HL-60/S4 treated with retinoic acid at 250 ng/mL for 4 days and 3 days (cell line): Measurements from ENCODE around the gene PLA2G4A.

Experiments used
- in situ Hi-C: fragments of 300-500 bp; cut with MboI; formaldehyde crosslinking; loops from 2 replicates; pipeline ENCODE4 v1.7.0; 2022; ENCODE audit warnings: low sequenced_read_pairs

Gene PLA2G4A

DNA sequence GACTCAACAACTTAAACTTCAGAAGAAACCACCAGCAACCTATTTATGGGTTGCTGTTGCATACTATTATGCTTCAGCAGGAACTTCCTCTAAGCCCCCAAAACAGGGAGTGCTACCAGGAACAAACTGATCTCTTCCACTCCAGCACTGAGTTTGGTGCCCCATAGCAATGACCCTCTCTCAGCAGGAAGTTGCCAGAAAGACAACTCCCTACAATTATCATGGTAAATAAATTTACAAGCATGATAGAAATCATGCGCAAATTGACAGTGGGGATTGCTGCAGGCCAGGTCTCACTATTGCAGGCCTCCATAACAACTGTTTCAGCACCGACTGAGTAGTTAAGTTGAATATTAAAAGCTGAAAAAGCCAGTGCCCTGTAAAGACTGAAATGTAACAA is 180.6 kb downstream of the PLA2G4A start:
- in situ Hi-C loops: no loop called here

- in situ Hi-C loops: no loop called here
These were observed 182.0 kb downstream of the PLA2G4A start for GRCh38 chr1:187010571-187011309.

GRCh38 chr1:187013582-187014200 is 184.9 kb downstream of the PLA2G4A start:
- in situ Hi-C loops: no loop called here

GRCh38 chr1:187018291-187018690 is 189.5 kb downstream of the PLA2G4A start:
- in situ Hi-C loops: no loop called here

- in situ Hi-C loops: no loop called here
These were observed 198.5 kb downstream of the PLA2G4A start for GRCh38 chr1:187027253-187027652.

DNA sequence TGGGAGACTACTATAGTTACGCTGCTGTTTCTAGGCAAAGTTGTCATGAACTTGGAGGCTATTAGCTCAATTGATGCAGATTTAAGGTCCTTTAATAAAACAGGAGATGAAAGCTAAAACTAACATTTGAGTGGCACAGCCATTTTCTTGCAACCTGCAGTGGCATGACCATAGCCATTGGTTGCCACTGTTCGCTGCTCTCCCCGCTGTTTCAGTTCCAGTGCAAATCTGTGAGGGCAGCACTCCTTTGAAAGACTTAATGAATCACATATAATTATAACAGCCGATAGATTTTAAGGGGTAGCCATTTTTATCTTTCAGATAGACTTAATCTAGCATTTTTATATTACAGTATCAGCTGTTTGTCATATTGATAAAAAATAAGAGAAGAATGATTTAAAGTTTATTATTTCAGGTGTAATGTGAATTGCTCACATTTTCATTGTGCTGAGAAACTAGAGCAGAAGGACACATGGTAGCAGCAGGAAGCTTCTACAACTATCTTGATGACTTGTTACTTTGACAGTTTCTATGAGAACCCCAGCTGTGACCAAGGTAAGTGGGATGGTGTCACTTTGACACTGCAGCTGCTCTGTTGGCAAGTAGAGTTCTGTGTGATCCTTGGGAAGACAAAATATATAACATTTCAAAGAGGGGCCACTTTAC is 203.7 kb downstream of the PLA2G4A start:
- in situ Hi-C loops: no loop called here

DNA sequence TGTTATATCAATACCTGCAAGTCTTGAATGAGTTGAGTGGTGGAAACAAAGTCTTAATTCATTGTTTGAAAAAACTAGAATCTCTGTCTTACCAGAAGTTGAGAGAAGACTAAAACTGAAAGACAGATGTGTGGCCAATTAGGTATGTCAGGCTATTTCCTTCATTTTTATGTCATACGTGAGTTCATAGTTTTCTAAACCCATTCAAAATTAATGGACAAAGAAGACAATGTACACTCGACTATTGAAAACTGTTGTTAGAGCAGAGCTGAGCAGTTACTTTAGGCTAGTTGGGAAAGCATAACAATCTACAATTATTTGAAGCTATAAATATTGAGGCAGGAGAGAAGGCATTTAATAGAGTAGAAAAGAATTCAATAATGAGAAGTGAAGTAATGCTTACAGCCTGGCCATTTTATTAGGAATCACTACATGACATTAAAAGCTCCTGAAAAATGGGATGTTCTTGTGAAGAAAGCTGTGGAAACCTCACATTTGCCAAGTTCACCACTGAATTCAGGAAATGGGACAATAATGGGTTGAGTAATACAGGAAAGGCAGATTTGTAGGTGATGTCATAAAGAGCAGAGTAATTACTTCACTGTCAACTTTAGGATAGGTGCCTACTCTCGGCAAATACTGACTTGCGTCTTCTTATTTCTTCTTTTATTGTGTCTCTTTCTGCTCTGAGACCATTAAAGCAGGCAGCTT is 204.4 kb downstream of the PLA2G4A start:
- in situ Hi-C loops: no loop called here

DNA sequence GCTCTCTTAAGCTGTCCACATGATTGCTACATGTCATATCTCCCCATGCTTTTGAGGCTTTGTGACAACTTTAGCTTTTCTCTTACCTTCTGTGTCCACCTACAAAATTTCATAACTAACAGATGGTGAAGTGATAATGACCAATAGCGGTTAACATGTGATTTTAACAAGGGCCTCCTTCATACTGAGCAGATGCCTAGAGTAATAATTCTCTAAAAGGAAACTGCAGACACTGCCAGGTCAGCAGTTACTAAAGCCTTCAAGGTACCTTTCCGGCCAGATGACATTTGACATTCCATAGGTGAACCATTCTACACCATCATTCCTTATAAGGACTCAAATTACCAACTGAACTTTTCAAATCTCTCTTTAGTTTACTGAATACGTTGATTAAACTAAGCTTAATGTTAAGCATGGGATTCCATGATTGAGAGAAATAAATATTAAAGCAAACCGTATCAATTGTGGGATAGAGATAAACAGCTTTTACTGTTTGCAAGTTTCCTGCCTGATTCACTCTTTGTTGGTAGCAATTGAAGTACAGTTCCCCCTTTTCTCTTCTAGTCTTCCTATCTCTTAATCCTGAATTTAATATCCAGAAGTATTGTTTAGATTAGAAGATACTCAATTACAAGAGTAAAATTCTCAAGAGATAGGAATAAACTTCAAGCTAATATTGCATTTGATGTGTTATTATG is 205.1 kb downstream of the PLA2G4A start:
- in situ Hi-C loops: no loop called here

DNA sequence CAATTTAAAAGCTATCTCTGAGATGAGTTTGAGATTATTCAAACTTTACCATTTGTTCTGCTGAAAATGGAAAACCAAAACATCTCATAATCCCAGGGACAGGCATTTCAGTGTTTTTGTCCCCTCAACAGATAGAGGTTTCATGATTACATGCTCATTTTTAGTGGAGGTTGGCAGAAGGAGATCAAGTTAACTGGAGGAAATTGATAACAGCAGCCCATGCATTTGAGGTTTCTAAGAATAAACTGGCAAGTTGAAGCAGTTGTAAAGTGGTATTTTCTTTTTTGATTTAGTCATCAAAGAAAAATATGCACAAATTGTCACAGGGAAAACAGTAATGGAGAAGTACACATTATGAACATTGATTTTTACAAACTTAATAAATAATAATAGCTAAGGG is 205.8 kb downstream of the PLA2G4A start:
- in situ Hi-C loops: no loop called here

DNA sequence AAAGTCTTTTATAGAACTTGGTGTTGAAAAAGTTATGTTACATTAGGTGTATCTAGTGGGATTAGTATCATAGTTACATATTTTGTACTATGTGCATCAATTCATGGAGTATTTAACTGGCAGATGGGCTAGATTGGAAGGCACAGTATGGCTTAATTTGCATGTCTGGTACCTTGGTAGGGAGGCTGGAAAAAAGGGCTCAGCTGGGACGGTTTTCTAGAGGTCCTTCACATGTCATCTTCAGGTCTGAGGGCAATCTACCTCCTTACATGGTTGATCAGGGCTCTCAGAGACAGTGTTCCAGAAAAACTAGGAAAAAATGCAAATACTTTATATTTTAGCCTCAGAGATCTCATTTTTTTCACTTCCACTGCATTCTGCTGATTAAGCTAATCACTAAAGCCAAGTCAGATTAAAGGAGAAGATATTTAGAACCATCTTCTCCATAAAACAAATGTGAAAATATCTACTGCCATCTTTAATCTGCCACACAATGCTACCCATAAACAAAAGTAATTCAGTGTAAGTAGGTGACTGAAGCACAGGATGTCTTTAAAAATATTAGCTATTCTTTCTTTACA is 209.3 kb downstream of the PLA2G4A start:
- in situ Hi-C loops: no loop called here
